Activated CD8-positive, alpha-beta memory T cell treated with anti-CD3 and anti-CD28 coated beads for 48 hours (primary cell): ENCODE measurements around the gene ATG3.
"Not testable (repeated sequence)": the region's sequence is repeated elsewhere in the genome, so short reads cannot be mapped to it uniquely, and the experiment has no call there.

ENCODE experiments used
- DNase-seq, 3 experiments: peaks; one replicate each; pipeline ENCODE4 v3.0.0-alpha.2; 2020; ENCODE audit warnings: low read depth in 2 of 3, low spot score in 2 of 3

Gene ATG3

GRCh38 chr3:112561734-112562529, at the start of gene ATG3, which contains the start of gene SLC35A5:
Gene ATG3 (minus strand): TSS chr3:112561962. CDS start chr3:112561528, 434 bp downstream.
Gene SLC35A5 (plus strand): TSS chr3:112562045. CDS start chr3:112563404, 1,359 bp downstream.
- peak; percentile 91 to 95 (median 92) for DNase-seq

- DNase-seq = no peak
These were observed 48.4 kb upstream of the ATG3 start for GRCh38 chr3:112610121-112610520.

- no peak for DNase-seq
These were observed 46.1 kb upstream of the ATG3 start for GRCh38 chr3:112607863-112608262.

- DNase-seq = no peak
These were observed 44.3 kb upstream of the ATG3 start for GRCh38 chr3:112606098-112606497.

- DNase-seq = no peak
These were observed 43.5 kb upstream of the ATG3 start for GRCh38 chr3:112605285-112605684.

- DNase-seq = no peak
These were observed 42.8 kb upstream of the ATG3 start for GRCh38 chr3:112604536-112604935.

- DNase-seq = no peak
These were observed 40.6 kb upstream of the ATG3 start for GRCh38 chr3:112602217-112602838.

- DNase-seq = no peak
These were observed 37.0 kb upstream of the ATG3 start for GRCh38 chr3:112598731-112599130.

GRCh38 chr3:112597945-112598344, 36.2 kb upstream of the ATG3 start:
- no peak for DNase-seq

- no peak for DNase-seq
These were observed 33.1 kb upstream of the ATG3 start for GRCh38 chr3:112594856-112595255.

GRCh38 chr3:112593258-112593657, 31.5 kb upstream of the ATG3 start:
- no peak for DNase-seq

GRCh38 chr3:112587336-112587735, 25.6 kb upstream of the ATG3 start:
- no peak for DNase-seq

GRCh38 chr3:112585782-112586181, 24.0 kb upstream of the ATG3 start:
- DNase-seq = no peak

GRCh38 chr3:112583105-112583504, 21.3 kb upstream of the ATG3 start:
- DNase-seq = no peak

- no peak for DNase-seq
These were observed 20.6 kb upstream of the ATG3 start for GRCh38 chr3:112582244-112582874.

GRCh38 chr3:112579697-112580096, 17.9 kb upstream of the ATG3 start:
- DNase-seq = no peak

- no peak for DNase-seq
These were observed 17.5 kb upstream of the ATG3 start for GRCh38 chr3:112579232-112579631.

GRCh38 chr3:112572701-112573100, 10.9 kb upstream of the ATG3 start:
- DNase-seq = no peak

- DNase-seq = no peak
These were observed 7.5 kb upstream of the ATG3 start for GRCh38 chr3:112569265-112569664.

GRCh38 chr3:112568642-112569041, 6.9 kb upstream of the ATG3 start:
- DNase-seq = no peak

GRCh38 chr3:112564940-112565305, 3.2 kb upstream of the ATG3 start:
- DNase-seq = no peak

GRCh38 chr3:112564247-112564939, 2.6 kb upstream of the ATG3 start:
- not testable (repeated sequence) for DNase-seq
